AG04450 (cell line): ENCODE data around the gene CNN3. TPM values are rescaled to one million over a fixed set of nuclear protein-coding genes. Genes with fewer than 3 reads are reported as not detected.

Experiments used
- CTCF ChIA-PET: fragments of 300-600, 350-600 bp; formaldehyde crosslinking; extraction: SDS; loops from one replicate; lab custom pipeline; 2022; ENCODE audit warnings: antibody characterized with exemption, inconsistent platforms; lab: Charles Lee
- POLR2A ChIA-PET: fragments of 350-600 bp; formaldehyde crosslinking; extraction: SDS; loops from one replicate; lab custom pipeline; 2021; ENCODE audit warnings: antibody characterized with exemption, inconsistent platforms; lab: Yijun Ruan, JAX
- DNase-seq: peaks from one replicate; pipeline ENCODE4 v3.0.0-alpha.2; 2011; ENCODE audit warnings: low read depth, low spot score
- H3K27ac ChIP-seq: one replicate; pipeline ENCODE4 v1.5.1; 2012; ENCODE audit warnings: low read depth, low read length, control low read depth
- H3K27me3 ChIP-seq: one replicate; pipeline ENCODE4 v1.6.0; 2012; ENCODE audit warnings: low read length; ENCODE audit not compliant: control insufficient read depth, insufficient read depth
- H3K4me3 ChIP-seq: 2 replicates; pipeline ENCODE4 v1.5.1; 2011; ENCODE audit warnings: mild to moderate bottlenecking, low read depth, low read length, control low read depth
- H3K9me3 ChIP-seq: 2 replicates; pipeline ENCODE4 v1.5.1; 2012; ENCODE audit warnings: low read length; ENCODE audit not compliant: control insufficient read depth, insufficient read depth
- CTCF ChIP-seq: IDR thresholded peaks from 2 replicates; pipeline ENCODE4 v1.5.1; 2011; ENCODE audit warnings: low read depth, low read length, control low read depth, inconsistent platforms
- polyA plus RNA-seq: library from polyadenylated mRNA; depleted of rRNA; stranded (reverse); fragments of >200 nt; gene quantifications from 2 replicates; pipeline ENCODE4 v1.2.3, GENCODE V29; 2011

The CNN3 gene
- polyA plus RNA-seq, 1 experiment = 438 TPM

- Histone ChIP-seq H3K27me3 (no peaks in the 10 kb centered on the region), H3K4me3 (no peak overlapping the region), H3K9me3 (no peaks in the 10 kb centered on the region), H3K27ac (no peak overlapping the region)
- TF ChIP-seq CTCF = no peak
- POLR2A ChIA-PET = no interaction called here
- no peak for DNase-seq
- CTCF ChIA-PET = interaction anchor here (1.2 to 2.0 kb wide), 4 partner anchors 10 to 129 kb away, joined by 4 to 8 read pairs (median 7); no protein-coding TSS in a partner anchor
These were observed 14.4 kb downstream of the CNN3 start for GRCh38 chr1:94912263-94913184.

GRCh38 chr1:94909486-94909885 is 17.4 kb downstream of the CNN3 start:
- Histone ChIP-seq H3K4me3 (no peak overlapping the region), H3K9me3 (no peaks in the 10 kb centered on the region), H3K27ac (no peak overlapping the region), H3K27me3 (no peaks in the 10 kb centered on the region)
- no peak for DNase-seq
- CTCF ChIA-PET = interaction anchor here (1.0 to 1.5 kb wide), 4 partner anchors 15 to 134 kb away, joined by 4 to 14 read pairs (median 6); no protein-coding TSS in a partner anchor
- POLR2A ChIA-PET = interaction anchor here (0.8 to 0.9 kb wide), 2 partner anchors 55 to 147 kb away, joined by 3 read pairs; no protein-coding TSS in a partner anchor
- no peak for TF ChIP-seq CTCF

GRCh38 chr1:94908965-94909364 is 17.9 kb downstream of the CNN3 start:
- no peak for TF ChIP-seq CTCF
- Histone ChIP-seq H3K4me3 (no peak overlapping the region), H3K27ac (no peak overlapping the region), H3K27me3 (no peaks in the 10 kb centered on the region), H3K9me3 (no peaks in the 10 kb centered on the region)
- DNase-seq = no peak
- ChIA-PET CTCF (interaction anchor here (1.0 to 1.5 kb wide), 3 partner anchors 15 to 133 kb away, joined by 5 to 14 read pairs (median 8); no protein-coding TSS in a partner anchor), POLR2A (interaction anchor here (0.8 kb wide), 1 partner anchor 147 kb away, joined by 3 read pairs; no protein-coding TSS in a partner anchor)

- no peak for DNase-seq
- Histone ChIP-seq H3K27ac (no peak overlapping the region), H3K4me3 (no peak overlapping the region), H3K9me3 (no peaks in the 10 kb centered on the region), H3K27me3 (no peaks in the 10 kb centered on the region)
- POLR2A ChIA-PET = interaction anchor here (0.6 kb wide), 1 partner anchor 134 kb away, joined by 3 read pairs; no protein-coding TSS in a partner anchor
- CTCF ChIA-PET = interaction anchor here (1.5 to 1.8 kb wide), 2 partner anchors 134 to 135 kb away, joined by 5 to 8 read pairs; no protein-coding TSS in a partner anchor
- no peak for TF ChIP-seq CTCF
These were observed 18.7 kb downstream of the CNN3 start for GRCh38 chr1:94908190-94908589.

- CTCF ChIA-PET = interaction anchor here (0.9 to 1.8 kb wide), 3 partner anchors 51 to 136 kb away, joined by 3 to 8 read pairs (median 5); no protein-coding TSS in a partner anchor
- H3K4me3 ChIP-seq = no peak overlapping the region
- no peak for DNase-seq
- H3K9me3 ChIP-seq = no peaks in the 10 kb centered on the region
- H3K27ac ChIP-seq = no peak overlapping the region
- TF ChIP-seq CTCF = no peak
- POLR2A ChIA-PET = interaction anchor here (0.6 to 0.7 kb wide), 2 partner anchors 21 to 50 kb away, joined by 3 to 4 read pairs; no protein-coding TSS in a partner anchor
- H3K27me3 ChIP-seq = no peaks in the 10 kb centered on the region
These were observed 19.8 kb downstream of the CNN3 start for GRCh38 chr1:94907136-94907535.
